WTC11 (cell line): ENCODE measurements around the gene ADARB2. TPM values are rescaled to one million over a fixed set of nuclear protein-coding genes. Genes with fewer than 3 reads are reported as not detected.

Source experiments
- ATAC-seq: fragments of 200-7000 bp; cut with Tn5 transposase; 2 replicates; pipeline ENCODE4 v1.10.0; 2021; ENCODE audit warnings: mild to moderate bottlenecking, moderate library complexity
- CTCF ChIA-PET: fragments of 300-600 bp; sonication (Branson Sonifier 250); formaldehyde crosslinking; loops from one replicate; lab custom pipeline; 2021; ENCODE audit warnings: antibody characterized with exemption; lab: Charles Lee
- POLR2A ChIA-PET: fragments of 350-600 bp; sonication (Branson Sonifier 250); formaldehyde crosslinking; loops from one replicate; lab custom pipeline; 2021; ENCODE audit warnings: antibody characterized with exemption; lab: Charles Lee
- DNase-seq: peaks from one replicate; pipeline ENCODE4 v3.0.0; 2021; ENCODE audit warnings: low spot score
- H3K27ac Mint-ChIP-seq: 2 replicates; pipeline ENCODE4 v1.8.0; 2021; ENCODE audit warnings: mixed read lengths
- H3K27me3 Mint-ChIP-seq: 2 replicates; pipeline ENCODE4 v1.8.0; 2021; ENCODE audit warnings: low read depth, mild to moderate bottlenecking, moderate library complexity, mixed read lengths
- H3K36me3 Mint-ChIP-seq: 2 replicates; pipeline ENCODE4 v1.8.0; 2021; ENCODE audit warnings: mixed read lengths
- H3K4me1 Mint-ChIP-seq: 2 replicates; pipeline ENCODE4 v1.8.0; 2022; ENCODE audit warnings: mixed read lengths
- H3K4me3 Mint-ChIP-seq: 2 replicates; pipeline ENCODE4 v1.8.0; 2021; ENCODE audit warnings: mild to moderate bottlenecking, moderate library complexity, mixed read lengths
- H3K9me3 Mint-ChIP-seq: 2 replicates; pipeline ENCODE4 v1.8.0; 2021; ENCODE audit warnings: mixed read lengths
- EMX1 ChIP-seq: fragments of 250-450 bp; sonication (Bioruptor Pico); IDR thresholded peaks from 2 replicates; pipeline ENCODE4 v1.8.0; 2021; ENCODE audit warnings: mild to moderate bottlenecking
- GABPB1 ChIP-seq: sonication (generic); formaldehyde crosslinking; IDR thresholded peaks from 2 replicates; pipeline ENCODE4 v1.8.1; 2023; ENCODE audit warnings: mild to moderate bottlenecking, missing genetic modification reagents
- JAZF1 ChIP-seq: fragments of 250-450 bp; sonication (Bioruptor Pico); IDR thresholded peaks from 2 replicates; pipeline ENCODE4 v1.9.0; 2021; ENCODE audit warnings: moderate library complexity, mild to moderate bottlenecking, inconsistent platforms
- NR3C1 ChIP-seq: sonication (generic); formaldehyde crosslinking; conservative IDR thresholded peaks from 2 replicates; pipeline ENCODE4 v1.8.1; 2023; ENCODE audit warnings: low read depth, mild to moderate bottlenecking, missing genetic modification reagents
- SMAD4 ChIP-seq: sonication (generic); formaldehyde crosslinking; IDR thresholded peaks from 2 replicates; pipeline ENCODE4 v1.8.0; 2022; ENCODE audit warnings: mild to moderate bottlenecking, missing genetic modification reagents
- TEAD1 ChIP-seq: sonication (generic); formaldehyde crosslinking; IDR thresholded peaks from 2 replicates; pipeline ENCODE4 v1.8.0; 2022; ENCODE audit warnings: mild to moderate bottlenecking, missing genetic modification reagents
- TP53 ChIP-seq: sonication (generic); formaldehyde crosslinking; IDR thresholded peaks from 2 replicates; pipeline ENCODE4 v1.8.1; 2023; ENCODE audit warnings: mild to moderate bottlenecking, missing genetic modification reagents
- total RNA-seq: library from RNA; stranded (reverse); gene quantifications from 3 replicates; pipeline ENCODE4 v1.2.3, GENCODE V29; 2021
- TF ChIP-seq, protein P1 (sequence below): sonication (generic); formaldehyde crosslinking; IDR thresholded peaks from 2 replicates; pipeline ENCODE4 v1.8.1; 2023; ENCODE audit warnings: mild to moderate bottlenecking, missing genetic modification reagents, moderate library complexity
- TF ChIP-seq, protein P2 (sequence below): fragments of 250-450 bp; sonication (Bioruptor Pico); IDR thresholded peaks from 2 replicates; pipeline ENCODE4 v1.9.0; 2021; ENCODE audit warnings: mild to moderate bottlenecking
- TF ChIP-seq, protein P3 (sequence below): fragments of 250-450 bp; sonication (Bioruptor Pico); IDR thresholded peaks from 2 replicates; pipeline ENCODE4 v1.9.0; 2021; ENCODE audit warnings: mild to moderate bottlenecking, borderline replicate concordance
- TF ChIP-seq, protein P4 (sequence below): sonication (generic); formaldehyde crosslinking; IDR thresholded peaks from 2 replicates; pipeline ENCODE4 v1.8.1; 2022; ENCODE audit warnings: mild to moderate bottlenecking, moderate library complexity, missing genetic modification reagents

The ADARB2 gene
- total RNA-seq, 1 experiment from 2014 or later: 3.7 TPM

DNA sequence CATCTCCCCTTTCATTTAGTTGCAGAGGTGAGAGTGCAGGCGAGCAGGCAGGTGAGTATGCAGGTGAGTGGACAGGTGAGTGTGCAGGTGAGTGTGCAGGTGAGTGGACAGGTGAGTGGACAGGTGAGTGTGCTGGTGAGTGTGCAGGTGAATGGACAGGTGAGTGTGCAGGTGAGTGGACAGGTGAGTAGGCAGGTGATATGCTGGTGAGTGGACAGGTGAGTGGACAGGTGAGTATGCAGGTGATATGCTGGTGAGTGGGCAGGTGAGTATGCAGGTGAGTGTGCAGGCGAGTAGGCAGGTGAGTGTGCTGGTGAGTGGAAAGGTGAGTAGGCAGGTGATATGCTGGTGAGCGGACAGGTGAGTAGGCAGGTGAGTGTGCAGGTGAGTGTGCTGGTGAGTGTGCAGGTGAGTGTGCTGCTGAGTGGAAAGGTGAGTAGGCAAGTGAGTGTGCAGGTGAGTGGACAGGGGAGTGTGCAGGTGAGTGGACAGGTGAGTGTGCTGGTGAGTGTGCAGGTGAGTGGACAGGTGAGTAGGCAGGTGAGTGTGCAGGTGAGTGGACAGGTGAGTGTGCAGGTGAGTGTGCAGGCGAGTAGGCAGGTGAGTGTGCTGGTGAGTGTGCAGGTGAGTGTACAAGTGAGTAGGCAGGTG lies 165.6 kb downstream of the ADARB2 start (continued):
- TF ChIP-seq GABPB1 (CRISPR knock-in tag) (no peak), EMX1 (no peak)

DNA sequence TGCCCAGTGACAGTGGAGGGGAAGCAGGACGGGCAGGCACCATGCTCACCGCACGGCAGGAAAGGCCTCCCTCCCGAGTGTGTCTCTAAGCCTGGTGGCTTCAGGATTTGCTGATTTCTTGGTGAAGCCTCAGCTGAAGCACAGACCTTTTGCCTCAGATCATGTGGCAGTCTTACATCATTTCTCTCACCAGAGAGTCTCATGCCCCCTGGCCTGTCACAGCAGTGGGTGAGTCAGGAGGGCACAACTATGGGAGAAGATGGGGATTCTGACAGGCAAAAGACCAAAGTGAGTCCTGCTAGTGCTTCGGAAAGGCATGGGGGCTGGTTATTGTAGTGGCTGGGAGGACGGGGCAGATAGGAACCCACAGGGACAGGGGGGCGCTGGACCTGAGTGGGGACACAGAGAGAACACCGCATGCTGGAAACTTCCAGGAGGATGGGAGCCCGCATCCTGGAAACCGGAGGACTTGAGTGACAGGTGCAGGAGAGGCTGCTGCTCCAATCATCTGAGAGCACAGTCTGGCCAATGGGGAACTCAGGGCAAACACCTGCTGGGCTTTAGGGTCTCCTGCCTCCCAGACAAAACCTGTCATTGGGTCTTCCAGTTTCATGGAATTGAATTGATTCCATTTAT lies 166.8 kb downstream of the ADARB2 start:
- Mint-ChIP-seq H3K27me3 (peaks cover 3% of the 10 kb centered on the region), H3K4me3 (no peak overlapping the region), H3K27ac (no peak overlapping the region), H3K4me1 (no peaks in the 10 kb centered on the region), H3K36me3 (no peaks in the 10 kb centered on the region), H3K9me3 (peaks cover 4% of the 10 kb centered on the region; the same call in 1 of the 2 replicates)
- TF ChIP-seq, protein P1, sequence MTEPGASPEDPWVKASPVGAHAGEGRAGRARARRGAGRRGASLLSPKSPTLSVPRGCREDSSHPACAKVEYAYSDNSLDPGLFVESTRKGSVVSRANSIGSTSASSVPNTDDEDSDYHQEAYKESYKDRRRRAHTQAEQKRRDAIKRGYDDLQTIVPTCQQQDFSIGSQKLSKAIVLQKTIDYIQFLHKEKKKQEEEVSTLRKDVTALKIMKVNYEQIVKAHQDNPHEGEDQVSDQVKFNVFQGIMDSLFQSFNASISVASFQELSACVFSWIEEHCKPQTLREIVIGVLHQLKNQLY (CRISPR knock-in tag): no peak
- TF ChIP-seq, protein P2, sequence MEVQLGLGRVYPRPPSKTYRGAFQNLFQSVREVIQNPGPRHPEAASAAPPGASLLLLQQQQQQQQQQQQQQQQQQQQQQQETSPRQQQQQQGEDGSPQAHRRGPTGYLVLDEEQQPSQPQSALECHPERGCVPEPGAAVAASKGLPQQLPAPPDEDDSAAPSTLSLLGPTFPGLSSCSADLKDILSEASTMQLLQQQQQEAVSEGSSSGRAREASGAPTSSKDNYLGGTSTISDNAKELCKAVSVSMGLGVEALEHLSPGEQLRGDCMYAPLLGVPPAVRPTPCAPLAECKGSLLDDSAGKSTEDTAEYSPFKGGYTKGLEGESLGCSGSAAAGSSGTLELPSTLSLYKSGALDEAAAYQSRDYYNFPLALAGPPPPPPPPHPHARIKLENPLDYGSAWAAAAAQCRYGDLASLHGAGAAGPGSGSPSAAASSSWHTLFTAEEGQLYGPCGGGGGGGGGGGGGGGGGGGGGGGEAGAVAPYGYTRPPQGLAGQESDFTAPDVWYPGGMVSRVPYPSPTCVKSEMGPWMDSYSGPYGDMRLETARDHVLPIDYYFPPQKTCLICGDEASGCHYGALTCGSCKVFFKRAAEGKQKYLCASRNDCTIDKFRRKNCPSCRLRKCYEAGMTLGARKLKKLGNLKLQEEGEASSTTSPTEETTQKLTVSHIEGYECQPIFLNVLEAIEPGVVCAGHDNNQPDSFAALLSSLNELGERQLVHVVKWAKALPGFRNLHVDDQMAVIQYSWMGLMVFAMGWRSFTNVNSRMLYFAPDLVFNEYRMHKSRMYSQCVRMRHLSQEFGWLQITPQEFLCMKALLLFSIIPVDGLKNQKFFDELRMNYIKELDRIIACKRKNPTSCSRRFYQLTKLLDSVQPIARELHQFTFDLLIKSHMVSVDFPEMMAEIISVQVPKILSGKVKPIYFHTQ: no peak
- TF ChIP-seq, protein P3, sequence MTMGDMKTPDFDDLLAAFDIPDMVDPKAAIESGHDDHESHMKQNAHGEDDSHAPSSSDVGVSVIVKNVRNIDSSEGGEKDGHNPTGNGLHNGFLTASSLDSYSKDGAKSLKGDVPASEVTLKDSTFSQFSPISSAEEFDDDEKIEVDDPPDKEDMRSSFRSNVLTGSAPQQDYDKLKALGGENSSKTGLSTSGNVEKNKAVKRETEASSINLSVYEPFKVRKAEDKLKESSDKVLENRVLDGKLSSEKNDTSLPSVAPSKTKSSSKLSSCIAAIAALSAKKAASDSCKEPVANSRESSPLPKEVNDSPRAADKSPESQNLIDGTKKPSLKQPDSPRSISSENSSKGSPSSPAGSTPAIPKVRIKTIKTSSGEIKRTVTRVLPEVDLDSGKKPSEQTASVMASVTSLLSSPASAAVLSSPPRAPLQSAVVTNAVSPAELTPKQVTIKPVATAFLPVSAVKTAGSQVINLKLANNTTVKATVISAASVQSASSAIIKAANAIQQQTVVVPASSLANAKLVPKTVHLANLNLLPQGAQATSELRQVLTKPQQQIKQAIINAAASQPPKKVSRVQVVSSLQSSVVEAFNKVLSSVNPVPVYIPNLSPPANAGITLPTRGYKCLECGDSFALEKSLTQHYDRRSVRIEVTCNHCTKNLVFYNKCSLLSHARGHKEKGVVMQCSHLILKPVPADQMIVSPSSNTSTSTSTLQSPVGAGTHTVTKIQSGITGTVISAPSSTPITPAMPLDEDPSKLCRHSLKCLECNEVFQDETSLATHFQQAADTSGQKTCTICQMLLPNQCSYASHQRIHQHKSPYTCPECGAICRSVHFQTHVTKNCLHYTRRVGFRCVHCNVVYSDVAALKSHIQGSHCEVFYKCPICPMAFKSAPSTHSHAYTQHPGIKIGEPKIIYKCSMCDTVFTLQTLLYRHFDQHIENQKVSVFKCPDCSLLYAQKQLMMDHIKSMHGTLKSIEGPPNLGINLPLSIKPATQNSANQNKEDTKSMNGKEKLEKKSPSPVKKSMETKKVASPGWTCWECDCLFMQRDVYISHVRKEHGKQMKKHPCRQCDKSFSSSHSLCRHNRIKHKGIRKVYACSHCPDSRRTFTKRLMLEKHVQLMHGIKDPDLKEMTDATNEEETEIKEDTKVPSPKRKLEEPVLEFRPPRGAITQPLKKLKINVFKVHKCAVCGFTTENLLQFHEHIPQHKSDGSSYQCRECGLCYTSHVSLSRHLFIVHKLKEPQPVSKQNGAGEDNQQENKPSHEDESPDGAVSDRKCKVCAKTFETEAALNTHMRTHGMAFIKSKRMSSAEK (CRISPR knock-in tag): no peak
- TF ChIP-seq TP53: no peak
- no peak for TF ChIP-seq SMAD4
- DNase-seq: no peak
- CTCF ChIA-PET: no interaction called here
- POLR2A ChIA-PET: no interaction called here
- ATAC-seq: peak; percentile 74

DNA sequence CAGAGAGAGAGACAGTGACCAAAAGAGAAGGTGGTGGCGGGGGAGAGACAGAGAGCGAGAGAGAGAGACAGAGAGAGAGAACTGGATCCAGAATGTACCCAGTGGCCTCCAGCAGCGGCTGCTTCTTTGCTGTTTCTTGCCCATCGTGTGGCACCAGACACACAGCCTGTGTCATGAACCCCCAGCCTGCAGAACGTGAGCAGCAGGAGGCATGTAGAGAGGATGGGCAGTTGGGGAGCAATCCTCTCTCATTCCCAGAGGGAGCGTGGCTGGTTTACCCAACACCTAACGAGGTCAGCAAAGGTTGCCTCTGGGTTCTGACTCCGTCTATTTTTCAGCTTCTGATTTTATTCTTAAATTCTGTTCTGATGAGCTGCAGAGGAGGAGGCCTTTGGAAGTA lies 168.1 kb downstream of the ADARB2 start:
- CTCF ChIA-PET: no interaction called here
- no peak for TF ChIP-seq TEAD1 (CRISPR knock-in tag)
- TF ChIP-seq, protein P4, sequence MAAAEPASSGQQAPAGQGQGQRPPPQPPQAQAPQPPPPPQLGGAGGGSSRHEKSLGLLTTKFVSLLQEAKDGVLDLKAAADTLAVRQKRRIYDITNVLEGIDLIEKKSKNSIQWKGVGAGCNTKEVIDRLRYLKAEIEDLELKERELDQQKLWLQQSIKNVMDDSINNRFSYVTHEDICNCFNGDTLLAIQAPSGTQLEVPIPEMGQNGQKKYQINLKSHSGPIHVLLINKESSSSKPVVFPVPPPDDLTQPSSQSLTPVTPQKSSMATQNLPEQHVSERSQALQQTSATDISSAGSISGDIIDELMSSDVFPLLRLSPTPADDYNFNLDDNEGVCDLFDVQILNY: no peak
- no peak for TF ChIP-seq GABPB1 (CRISPR knock-in tag)
- TF ChIP-seq NR3C1 (CRISPR knock-in tag): no peak
- no peak for TF ChIP-seq JAZF1
- peaks cover 3% of the 10 kb centered on the region; the same call in 1 of the 2 replicates for H3K9me3 Mint-ChIP-seq
- H3K4me3 Mint-ChIP-seq: no peak overlapping the region
- DNase-seq: no peak
- H3K27me3 Mint-ChIP-seq: peaks cover 3% of the 10 kb centered on the region
- H3K4me1 Mint-ChIP-seq: no peaks in the 10 kb centered on the region
- POLR2A ChIA-PET: no interaction called here
- no peak overlapping the region for H3K27ac Mint-ChIP-seq
- H3K36me3 Mint-ChIP-seq: no peaks in the 10 kb centered on the region
- ATAC-seq: no peak
